CD4-positive, alpha-beta T cell treated with Interleukin-15 for 4 hours (primary cell): Measurements from ENCODE around the gene NACC1.

Experiments used
- DNase-seq: peaks from one replicate; pipeline ENCODE4 v3.0.0-alpha.2; 2020; ENCODE audit warnings: low spot score

The NACC1 gene

DNA sequence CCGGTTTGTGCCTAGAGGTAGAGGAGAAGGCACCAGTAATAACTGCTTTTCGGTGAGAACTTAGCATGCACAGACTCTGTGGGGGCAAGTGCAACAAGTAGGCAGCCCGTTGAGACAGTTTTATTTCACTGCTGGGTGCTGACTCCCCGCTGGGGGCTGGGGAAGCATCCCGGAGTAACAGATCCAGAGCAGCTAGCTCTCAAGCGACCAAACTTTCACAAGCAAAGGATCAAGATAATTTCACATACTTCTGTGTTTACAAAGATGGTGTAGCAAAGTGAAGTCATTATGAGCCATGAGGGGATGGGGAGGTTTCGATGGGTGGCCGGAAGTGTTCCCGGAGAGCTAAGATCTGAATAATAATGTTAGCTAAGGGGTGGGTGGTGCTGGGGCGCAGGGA is 2.8 kb downstream of the NACC1 start:
- DNase-seq: no peak

- DNase-seq: no peak
Observed at GRCh38 chr19:13121551-13122274, 3.6 kb downstream of the NACC1 start.

GRCh38 chr19:13122275-13122878 is 4.3 kb downstream of the NACC1 start:
- DNase-seq: no peak

DNA sequence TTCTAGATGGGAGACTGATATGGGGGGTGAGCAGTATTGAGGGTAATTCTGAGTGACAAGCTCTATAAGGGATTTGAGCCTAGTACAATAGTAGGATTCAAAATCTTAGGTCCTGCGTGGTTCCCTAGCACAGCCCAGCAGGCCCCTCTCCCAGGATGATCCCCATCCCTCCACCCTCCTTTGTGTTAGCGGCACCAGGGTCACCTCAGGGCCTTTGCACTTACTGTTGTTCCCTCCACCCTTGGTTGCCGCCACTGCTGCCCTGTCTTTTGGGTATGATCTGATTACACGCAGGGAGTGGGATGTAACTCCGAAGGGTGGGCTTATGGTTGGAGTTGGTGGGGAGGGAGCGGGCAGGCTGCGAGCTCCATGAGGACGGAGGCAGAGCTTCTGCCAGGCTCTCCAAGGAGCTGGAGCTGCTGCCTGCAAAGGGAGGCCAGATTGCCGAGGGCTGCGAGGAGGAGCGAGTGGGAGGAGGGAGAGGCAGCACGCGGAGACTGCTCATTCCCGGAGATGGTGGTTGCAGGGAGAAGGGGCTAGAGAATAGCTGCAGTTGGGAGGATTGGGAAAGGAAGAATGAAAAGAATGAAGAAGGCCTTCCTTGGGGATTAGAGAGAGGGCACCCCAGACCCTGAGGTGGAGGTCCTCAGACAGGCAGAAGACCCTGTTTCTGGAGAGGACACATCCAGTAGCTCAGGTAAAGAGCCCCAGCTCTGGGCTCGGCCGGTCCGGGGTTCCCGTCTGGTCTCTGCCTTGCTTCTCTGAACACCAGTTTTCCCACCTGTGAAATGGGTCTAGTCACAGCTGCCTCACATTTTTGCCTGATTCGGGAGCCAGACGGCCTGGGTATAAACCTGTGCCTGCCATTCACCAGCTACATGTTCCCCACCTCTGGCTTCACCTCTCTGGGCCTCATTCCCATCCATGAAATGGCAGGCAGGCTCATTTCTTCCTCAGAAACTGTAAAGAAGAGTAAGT is 5.2 kb downstream of the NACC1 start:
- DNase-seq: no peak

DNA sequence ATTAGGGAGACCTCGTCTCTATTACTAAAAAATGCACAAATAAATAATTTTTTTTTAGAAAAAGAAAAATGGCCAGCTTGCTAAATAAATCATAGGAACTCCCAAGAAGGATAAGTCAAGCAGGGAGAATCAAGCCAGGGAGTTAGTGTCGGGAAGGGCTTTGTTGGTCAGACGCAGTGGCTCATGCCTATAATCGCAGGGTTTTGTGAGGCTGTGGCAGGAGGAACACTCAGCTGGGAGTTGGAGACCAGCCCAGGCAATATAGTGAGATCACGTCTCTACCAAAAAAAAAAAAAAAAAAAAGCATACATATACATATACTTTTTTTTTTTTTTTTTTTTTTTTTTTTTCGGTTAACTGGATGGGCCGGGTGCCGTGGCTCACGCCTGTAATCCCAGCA is 9.0 kb downstream of the NACC1 start:
- DNase-seq: no peak

- DNase-seq: no peak
Observed at GRCh38 chr19:13127811-13128575, 9.9 kb downstream of the NACC1 start.

GRCh38 chr19:13128583-13128982 is 10.5 kb downstream of the NACC1 start:
- DNase-seq: no peak

DNA sequence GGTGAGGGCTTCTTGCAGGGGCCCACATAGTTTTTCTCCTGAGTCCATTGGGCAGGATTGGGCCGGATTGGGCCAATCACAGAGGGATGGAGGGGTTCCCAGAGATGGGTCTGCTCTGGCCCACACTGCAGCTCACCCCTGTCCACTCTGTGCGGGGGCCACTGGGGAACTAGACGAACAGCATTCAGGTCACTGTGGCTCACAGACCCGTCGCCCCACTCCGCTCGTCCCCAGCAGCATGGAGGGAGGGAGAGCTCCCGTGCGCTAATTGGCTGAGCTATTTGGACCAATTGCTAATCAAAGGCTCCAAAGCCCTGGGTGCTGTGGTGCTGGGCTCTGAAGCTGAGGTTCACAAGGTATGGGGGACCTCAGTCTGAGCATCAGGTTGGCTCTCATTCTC is 11.3 kb downstream of the NACC1 start:
- no peak for DNase-seq

- no peak for DNase-seq
Observed at GRCh38 chr19:13130886-13131490, 12.9 kb downstream of the NACC1 start.

DNA sequence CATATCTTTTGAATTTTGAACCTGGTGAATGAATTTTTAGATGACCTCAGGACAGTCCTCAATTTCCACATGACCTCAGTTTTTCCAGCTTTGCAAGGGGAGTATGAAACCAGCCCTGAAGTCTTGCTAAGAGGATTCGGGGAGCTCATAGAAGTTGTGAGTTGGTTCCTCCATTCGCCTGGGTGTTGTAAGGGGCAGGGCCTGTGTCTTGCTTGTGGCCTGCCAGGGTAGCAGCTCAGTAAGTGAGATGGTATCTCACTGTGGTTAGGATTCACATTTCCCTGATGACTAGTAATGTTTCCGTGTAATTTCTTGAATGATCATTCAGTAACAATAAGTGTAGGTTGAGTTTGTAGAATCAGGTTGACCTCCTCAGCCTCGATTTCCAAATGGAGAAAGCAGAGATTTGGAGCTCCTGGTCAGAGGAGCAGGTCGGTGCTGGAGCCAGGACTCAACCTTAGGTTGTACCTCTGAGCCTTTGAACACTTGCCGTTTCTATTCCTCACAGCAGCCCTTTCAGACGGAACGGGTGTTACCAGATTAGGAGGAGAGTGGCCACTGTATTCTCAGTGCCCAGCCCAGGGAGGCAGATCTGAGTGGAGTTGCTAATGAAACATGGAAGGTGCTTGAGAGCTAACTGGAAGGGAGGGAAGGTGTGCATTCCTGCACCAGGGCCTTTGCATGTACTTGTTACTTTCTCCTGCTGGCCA is 14.6 kb downstream of the NACC1 start:
- peak; percentile 70 for DNase-seq

DNA sequence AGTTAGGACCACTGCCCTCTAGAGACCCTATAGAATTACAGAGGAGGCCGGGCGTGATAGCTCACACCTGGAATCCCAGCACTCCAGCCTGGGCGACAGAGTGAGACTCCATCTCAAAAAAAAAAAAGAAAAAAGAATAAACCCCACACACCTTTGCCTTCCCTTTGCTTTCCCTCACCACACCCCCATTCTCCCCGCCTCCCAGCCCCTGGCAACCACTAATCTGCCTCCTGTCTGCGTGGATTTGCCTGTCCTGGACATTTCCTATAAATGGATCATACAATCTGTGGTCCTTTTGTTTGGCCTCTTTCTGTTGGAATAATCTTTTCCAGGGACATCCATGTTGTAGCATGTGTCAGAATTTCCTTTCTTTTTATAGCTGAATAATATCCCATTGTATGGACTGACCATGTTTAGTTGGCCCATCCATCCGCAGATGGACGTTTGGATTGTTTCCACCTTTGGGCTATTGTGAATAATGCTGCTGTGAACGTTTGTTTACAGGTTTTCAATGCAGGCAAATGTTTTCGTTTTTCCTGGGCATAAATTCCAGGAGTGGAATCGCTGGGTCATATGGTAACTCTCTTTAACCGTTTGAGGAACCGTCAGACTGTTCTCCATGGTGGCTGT is 15.3 kb downstream of the NACC1 start:
- DNase-seq: no peak

- DNase-seq: no peak
Observed at GRCh38 chr19:13134626-13135025, 16.6 kb downstream of the NACC1 start.

GRCh38 chr19:13135068-13136062 is 17.3 kb downstream of the NACC1 start:
- no peak for DNase-seq

- no peak for DNase-seq
Observed at GRCh38 chr19:13137290-13137794, 19.3 kb downstream of the NACC1 start.

DNA sequence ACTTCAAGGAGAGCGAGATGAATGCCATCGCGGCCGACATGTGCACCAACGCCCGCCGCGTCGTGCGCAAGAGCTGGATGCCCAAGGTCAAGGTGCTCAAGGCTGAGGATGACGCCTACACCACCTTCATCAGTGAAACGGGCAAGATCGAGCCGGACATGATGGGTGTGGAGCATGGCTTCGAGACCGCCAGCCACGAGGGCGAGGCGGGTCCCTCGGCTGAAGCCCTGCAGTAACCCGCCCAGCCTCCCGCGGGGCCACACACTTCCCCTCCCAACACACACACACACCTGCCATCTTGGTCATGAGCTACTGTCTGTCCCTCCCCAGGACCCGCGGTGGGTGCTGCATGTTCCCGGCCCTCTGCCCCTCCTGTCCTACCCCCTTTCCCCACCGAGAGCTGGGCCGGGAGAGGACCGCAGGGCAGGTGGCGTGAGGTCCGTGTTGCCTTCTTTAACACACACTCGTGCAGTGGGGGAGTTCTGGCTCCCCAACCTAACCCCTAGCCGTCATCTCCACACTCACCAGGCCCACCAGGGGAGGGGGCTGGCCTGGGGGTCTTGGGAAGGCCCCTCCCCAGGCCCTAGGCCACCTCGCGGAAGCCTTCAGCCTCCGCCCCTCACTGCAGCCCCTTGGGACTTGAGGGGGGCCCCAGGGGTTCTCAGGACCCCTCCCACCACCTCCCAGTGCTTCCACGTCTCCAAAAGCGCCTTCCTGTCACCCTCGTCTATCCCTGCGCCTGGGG is 20.3 kb downstream of the NACC1 start:
- DNase-seq: no peak

GRCh38 chr19:13138916-13139198 is 20.8 kb downstream of the NACC1 start:
- DNase-seq: no peak

- no peak for DNase-seq
Observed at GRCh38 chr19:13139633-13140311, 21.7 kb downstream of the NACC1 start.
